NOMO-1 (cell line): ENCODE data around the gene BMP4.
A peak's percentile ranks its signal among the peaks of the same experiment; 100 is the strongest.

Source experiments
- DNase-seq, 2 experiments: peaks; one replicate each; lab custom pipeline; 2025; ENCODE audit not compliant: unreplicated experiment in 2 of 2; lab: John Stamatoyannopoulos, UW

Gene BMP4

DNA sequence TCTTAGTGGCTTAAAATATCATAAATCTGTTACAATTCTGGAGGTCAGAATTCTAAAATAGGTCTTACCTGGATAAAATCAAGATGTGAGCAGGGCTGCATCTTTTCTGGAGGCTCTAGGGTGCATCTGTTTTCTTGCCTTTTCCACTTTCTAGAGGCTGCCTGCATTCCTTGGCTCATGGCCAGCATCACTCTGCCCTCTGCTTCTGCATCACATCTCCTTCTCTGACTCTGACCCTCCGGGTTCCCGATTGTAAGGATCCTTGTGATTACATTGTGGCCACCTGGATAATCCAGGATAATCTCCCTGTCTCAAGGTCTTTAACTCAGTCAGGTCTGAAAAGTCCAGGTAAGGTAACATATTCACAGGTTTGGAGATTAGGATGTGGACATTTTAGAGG, 11.0 kb upstream of the BMP4 start:
- DNase-seq: no peak

DNA sequence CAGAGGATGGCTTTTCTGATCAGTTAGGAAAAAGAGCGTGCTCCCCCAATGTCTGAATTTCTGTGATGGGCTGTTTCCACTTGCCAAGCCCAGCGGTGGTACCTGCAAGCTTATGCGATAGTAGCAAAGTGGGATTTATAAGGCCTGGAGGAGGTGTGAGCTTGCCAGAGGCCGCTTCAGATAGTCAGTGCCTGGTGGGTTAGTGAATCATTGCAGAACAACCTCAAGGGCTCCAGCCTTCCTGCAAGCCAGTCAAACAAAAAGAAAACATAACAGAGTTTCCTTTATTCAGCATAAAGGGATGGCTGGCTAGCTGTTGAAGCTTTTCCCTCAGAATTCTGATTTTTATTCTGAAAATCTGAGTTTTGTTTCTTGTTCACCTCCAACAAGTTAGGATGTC, 7.6 kb upstream of the BMP4 start:
- DNase-seq: no peak

DNA sequence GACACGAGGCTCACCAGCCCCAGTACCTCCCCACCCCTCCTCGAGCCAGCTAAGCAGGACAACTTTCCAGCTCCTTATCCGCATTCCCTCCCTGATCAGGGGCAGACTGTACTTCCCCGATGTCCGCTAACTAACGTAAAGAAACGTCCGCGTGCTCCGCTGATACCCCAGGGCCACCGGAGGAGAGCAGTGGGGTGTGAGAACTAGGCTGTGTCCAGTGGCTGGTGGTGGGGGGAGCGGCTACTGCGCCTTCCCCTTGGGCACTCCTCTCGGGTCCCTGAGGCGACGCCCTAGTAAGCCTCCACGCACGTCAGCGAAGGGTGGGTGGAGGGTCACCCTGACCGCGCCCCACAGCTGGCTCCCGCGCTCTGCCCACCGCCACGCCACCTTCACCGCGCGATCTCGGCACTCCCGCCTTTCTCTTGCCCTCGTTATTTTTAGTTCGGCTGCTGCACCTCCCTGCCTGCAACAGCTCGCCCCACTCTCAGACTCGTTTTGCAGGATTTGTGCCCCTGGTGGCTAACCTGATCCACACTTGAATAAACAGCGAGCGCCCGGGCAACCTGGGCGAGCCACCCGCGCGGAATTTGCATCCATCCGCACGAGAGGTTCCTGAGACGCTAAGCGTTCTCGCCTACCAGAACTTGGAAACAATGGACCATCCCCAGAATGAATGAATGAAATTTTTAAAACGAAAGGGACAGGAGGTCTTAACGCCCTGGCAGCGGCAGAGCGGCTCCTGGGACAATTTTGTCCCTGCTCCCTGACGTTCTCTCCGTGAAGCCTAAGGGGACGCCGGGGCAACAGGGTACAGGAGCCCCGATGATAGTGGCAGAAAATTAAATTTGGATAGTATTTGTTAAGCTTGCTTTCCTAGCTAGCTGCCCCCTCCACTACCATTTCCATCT, 6.9 kb upstream of the BMP4 start:
- DNase-seq: peak in 1 of 2 experiments; percentile 13

DNA sequence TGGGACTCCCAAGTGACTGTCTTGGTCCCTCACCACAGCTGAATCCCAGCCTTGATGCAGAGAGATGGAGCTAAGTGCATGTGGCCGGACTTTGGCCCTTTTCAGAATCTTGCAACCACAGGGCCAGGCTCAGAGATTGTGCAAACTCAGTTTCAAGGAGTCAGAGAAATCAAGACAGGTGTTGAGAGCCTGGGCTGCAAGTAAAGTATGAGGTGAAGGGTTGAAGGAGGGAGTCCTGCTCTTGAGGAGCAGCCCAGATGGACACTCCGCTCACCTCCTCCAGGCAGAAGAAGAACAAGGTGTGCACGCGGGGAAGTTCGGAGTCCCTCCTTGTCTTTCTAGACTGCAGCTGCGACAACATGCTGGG, 6.3 kb upstream of the BMP4 start:
- no peak for DNase-seq

DNA sequence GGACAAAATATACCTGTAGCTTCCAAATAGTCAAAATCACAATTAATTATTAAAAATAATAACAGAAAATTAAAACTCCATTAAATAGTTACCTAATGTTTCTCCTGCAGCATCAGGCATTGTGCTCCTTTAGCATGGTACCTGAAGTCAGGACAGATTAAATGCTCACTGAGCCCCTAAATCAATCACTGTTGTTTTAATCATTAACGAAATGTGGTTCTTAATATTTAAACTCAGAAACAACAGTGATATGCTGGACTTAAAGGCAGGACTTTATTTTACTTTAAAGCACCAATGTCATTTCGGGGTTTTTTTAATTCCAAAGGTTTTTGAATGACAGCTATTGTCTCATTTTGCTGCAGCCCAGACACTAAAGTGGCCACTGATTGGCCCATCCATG, 2.0 kb upstream of the BMP4 start:
- DNase-seq: no peak

DNA sequence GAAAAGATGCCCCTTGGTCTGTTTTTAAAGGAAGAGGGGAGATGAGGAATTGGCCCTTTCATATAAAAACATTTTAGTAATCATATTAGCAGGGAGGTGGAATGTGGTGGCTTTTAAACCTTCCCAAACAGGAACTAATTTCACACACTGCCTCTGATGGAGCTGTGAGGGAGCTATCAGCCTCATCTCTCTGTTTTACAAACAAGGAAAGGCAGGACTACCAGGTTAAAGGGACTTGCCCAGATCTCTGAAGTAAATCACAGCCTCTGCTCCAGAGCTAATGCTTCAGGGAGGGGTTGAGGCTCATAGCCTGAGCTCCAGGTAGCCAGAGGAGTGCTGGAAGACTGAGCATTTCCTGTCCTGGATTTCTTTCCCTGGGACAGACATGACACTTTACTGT, 1.1 kb upstream of the BMP4 start:
- no peak for DNase-seq

DNA sequence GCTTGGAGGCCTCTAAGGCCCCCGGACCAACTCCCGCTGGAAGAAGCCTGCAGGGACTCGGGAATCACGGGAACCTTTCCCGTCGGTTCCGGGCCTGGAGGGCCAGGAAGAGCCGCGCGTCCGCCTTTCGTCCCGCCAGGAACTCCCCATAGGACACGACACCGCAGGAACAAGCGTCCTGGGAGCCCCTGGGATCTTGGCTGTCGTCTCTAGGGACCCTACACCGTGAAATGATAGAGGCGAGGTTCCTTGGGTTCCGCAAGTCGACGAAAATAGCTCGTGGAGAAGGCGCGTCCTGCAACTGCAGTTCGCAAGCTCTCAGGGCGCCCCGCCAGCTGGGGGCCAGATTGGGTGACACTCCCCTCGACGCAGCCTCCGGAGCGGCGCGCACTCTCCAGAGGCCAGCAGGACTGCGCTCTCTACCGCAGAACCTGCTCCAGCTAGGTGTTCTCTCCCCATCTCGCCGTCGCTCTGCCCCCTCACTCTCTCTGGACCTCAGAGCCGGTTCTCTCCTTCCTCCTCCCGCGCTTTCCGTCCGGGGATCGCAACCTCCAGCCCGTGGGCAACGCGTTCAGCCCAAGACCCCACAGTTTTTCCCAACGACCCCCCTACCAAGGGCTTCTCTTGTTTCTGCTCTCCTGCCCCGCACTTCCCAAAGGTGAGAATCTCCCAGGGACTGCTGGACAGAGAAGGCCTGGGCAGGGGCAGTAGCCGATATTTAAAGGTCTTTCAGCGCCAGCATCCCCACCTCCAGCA, 776 bp downstream of the BMP4 start:
- peak in 1 of 2 experiments; percentile 7 for DNase-seq

DNA sequence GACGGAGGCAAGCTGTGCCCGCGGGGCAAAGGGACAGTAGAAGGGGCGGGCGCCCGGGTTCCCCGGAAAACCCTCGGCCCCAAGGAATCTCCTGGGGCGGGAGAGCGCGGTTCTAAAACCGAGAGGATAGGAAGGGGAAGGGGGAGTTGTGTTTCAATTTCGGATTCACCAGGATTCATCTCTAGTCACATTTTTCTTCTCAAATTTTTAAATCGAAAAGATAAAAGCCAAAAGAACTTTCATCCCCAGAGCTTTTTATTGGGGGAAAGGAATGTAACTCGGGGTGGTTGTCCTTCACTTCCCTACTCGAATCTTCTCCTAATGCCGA, 1.4 kb downstream of the BMP4 start:
- no peak for DNase-seq

DNA sequence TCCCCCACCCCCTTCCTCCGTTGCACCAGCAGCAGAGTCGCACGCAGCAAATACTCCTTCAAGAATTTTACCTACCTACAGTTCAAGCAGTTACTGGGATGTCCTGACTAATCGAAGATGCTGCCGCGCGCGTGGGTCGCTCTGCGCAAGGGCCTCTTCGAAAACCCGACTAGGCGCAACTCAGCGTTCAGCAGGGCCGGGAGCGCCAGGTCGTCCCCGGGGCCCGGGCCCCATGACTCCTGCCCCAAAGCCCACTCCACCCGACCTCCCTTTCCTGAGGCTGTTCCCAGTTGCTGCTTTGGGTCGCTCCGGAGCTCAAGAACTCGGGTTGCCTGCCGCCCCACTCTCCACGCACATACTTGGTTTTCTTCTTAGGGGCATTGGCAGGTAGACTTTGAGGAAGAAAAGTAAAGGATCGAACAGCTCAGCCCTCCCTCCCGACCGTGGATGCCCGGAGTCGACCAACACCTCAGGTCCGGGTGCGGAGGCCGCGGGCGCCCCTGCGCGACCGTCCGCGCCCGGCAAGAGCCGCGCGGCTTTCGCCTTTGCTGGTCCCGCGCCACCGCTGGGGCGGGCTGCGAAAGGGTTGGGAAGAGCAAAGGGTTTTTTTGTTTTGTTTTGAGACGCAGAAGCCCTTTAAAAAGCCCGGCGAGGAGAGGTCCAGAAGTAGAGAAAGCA, 1.9 kb downstream of the BMP4 start:
- peak; percentile 26 to 63 for DNase-seq

DNA sequence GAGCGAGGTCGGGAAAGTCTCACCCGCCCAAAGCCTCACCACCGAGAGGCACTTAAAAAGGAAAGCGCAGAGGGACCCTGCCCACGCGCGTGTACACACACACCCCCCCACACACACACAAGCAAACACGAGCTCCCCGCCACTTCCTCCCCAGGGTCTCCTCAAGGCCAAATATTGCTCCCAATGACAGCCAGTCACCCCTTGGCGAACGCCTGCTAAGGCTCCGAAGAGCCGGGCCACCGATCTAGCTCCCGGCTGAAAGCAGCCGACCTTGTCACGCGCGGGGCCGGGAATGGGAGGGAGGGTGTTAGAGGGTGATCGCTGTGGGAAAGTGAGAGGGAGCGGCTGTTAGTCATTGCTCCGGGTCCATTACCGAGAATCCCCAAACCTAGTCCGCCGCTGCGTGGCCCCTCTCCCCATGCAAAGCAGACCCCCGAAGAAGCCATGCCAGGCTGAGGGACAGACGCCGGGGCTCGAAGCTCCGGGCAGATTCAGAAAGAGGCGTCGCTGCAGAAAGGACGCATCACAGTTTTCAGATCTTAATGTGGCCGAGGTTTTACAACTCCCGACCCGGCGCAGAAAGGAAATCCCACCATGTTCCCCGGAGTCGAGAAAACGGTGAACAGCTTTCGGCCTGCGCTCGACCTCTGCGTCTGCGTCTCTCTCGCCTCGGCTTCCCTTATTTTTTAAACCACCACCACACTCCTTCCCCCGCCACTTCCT, 2.6 kb downstream of the BMP4 start:
- DNase-seq: peak; percentile 14 to 46

DNA sequence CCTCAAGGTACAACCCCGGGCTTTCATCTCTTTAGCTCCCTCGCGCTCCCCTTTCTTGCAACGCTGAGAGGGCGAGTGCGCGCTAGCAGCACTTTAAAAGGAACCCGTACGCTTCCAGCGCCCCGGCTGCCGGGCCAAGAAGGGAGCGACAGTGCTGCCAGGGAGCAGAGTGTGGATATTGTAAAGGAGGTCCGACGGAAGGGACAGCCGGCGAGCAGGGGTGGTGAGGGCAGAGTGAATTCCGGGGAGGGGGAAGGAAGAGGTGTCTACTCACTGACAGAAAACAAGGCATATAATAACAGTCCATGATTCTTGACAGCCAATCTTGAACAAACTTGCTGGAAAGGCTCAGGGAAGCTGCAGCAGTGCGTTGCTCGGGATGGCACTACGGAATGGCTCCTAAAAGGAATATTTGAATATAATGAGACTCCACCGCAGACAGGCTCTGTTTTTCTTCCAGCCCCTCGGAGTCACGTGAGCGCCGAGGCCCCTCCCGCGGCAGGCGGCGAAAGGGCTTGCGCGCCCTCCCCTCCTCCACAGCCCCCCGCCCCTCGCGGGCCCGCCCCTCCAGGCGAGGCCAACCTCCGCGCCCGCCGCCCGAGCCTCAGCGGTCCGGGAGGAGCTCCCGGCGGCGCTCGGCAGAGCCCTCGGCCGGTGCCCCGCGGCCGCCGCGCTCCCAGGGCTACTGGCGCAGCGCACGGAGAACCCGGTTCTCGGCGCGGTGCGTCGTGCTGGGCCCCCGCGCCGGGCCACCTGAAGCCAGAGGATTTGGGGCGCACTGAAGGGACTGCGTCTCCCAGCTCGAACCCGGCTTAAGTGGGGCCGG, 3.4 kb downstream of the BMP4 start:
- peak; percentile 33 to 57 for DNase-seq

DNA sequence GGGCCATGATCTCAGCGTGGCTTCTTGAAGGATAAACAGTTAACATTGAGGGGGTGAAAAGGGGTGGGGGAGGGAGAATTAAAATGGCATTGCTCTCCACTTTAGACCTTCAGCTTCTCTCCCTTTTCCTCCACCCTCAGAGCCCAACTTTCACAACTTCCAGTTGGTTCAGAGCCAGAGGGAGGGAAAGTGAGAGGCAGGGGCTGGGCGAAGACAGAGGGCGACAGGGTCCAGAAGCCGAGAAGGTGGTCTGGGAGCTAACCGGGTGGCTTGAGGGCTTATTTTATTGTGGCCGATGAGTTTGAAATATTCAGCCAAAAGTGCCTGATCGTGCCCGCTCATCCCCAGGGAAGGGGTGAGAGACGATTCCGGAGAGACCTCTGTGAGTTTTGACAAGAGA, 4.1 kb downstream of the BMP4 start:
- DNase-seq: no peak

DNA sequence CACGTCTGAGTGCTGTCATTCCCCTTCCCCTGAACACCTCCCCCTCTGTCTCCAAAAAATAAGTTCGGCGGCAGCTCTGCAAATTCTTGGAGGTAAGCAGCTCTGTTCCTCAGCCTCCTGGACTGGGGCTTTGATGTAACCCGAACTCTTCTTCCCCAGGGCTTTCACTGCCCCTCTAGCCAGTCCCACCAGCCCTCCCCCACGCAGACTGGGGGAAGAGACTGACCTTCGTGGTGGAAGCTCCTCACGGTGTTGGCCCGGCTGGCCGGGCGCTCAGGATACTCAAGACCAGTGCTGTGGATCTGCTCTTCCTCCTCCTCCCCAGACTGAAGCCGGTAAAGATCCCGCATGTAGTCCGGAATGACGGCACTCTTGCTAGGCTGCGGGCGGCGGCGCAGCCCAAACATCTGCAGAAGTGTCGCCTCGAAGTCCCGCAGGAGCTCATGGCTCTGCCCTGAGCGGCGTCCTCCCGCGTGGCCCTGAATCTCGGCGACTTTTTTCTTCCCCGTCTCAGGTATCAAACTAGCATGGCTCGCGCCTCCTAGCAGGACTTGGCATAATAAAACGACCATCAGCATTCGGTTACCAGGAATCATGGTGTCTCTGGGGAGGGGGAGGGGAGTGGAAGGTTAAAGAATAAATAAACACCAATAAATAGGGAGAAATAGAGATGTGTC, 4.9 kb downstream of the BMP4 start:
- DNase-seq: no peak

DNA sequence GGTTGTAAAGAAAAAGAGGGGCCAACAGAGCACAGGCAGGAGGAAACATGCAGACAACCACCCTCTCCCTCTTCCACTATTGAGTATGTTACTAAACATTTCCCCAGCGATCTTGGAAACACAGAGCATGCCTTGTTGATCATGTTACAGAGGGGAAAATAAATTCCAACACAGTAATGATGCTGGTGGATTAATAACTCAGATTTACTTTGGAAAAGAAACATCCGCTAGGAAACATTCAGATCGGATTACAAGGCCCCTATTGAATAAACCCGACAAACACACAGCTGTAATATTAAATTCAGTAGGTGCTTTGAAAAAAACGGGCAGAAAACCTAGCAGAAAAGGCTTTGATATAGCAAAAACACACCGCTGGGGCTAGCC, 5.4 kb downstream of the BMP4 start:
- DNase-seq: no peak

DNA sequence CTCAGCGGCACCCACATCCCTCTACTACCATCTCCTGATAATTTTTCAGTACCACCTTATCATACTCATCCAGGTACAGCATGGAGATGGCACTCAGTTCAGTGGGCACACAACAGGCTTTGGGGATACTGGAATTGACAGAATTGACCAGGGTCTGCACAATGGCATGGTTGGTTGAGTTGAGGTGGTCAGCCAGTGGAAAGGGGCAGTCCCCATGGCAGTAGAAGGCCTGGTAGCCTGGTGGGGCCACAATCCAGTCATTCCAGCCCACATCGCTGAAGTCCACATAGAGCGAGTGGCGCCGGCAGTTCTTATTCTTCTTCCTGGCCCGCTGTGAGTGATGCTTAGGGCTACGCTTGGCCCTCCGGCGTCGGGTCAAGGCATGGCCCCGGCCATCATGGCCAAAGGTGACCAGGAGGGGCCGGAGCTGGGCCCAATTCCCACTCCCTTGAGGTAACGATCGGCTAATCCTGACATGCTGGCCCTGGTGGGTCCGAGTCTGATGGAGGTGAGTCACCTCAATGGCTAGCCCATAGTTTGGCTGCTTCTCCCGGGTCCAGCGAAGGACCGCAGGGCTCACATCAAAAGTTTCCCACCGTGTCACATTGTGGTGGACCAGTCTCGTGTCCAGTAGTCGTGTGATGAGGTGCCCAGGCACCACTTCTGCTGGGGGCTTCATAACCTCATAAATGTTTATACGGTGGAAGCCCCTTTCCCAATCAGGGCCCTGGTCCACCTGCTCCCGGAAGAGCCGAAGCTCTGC, 6.4 kb downstream of the BMP4 start:
- DNase-seq: no peak

DNA sequence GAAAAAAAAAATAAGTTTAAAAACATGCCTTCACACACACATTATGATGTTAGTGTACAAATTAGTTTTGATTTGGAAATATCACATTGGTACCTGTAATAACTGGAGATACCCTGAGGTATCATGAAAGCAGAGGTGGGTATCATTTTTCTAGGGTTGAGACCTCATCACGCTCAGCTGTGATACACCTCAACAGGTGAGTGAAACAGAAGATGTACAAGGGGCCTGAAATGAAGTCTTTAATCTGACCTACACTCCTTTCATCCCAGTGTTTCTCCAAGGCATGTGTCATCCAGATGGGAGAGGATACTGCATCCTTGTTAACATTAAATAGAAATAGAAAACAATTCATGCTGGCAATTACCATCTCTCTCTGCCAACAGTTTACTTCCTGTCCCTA, 7.4 kb downstream of the BMP4 start:
- no peak for DNase-seq

DNA sequence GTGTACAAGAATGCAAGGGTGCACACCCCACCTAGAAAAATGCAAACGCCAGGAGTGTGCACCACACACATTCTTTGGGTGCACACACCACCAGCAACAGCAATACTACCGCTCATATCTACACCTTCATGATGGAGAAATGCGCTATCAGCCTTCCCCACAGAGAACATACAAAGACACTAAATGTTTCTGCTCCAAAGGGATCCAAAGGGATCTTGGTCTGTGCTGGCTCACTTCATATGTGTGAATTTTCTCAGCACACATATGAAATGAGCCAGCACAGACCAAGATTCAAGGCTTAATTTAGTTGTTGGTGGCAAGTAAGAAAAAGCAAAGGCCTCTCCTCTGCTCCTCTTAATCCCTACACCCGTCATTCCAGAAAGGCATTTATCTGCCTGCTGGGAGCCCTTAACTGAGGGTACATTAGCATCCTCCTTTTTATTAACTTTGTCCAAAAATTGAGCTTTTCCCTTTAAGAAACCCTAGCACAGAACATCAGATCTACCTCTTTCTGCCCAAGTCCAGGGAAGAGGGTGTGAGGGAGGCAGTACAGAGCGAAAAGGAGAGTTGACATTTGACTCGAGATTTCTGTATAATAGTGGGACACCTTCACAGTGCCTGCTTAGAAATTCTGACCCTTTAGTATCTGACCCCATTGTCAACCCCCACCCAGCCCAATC, 8.3 kb downstream of the BMP4 start:
- no peak for DNase-seq

DNA sequence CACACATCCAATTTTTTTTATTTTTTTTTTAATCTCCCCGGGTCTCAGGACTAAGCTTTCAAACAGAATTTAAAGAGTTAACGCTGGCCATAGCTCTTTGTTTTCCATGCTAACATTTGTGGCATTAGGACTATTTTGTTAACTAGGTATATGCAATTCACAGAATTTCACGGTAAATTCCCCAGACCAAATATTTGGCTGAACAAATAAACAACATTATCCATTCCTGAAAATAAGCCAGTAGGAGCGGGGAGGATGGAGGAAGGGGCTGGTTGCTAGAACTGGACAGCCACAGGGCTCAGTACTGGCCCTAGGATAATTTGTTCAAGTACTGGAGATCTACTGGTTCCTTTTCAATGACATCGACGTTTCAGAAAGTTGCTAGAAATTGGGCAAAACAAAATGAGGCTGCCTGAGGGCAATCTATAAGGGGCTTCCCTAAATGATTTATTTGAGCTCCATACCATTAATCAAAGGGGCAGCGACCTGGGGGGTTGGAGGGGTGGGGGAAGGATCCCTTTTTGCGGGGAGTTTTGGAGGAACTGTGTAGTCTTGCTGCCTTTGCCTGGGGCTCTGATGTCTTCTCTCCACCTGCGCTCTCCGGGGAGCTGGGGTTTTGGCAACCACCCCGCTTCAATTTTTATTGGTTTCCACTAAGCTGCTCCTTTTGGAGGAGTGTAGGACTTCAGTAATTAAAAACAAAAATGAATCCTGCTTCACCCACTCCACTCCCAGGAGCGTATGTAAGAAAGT, 9.0 kb downstream of the BMP4 start:
- no peak for DNase-seq
